HepG2 (cell line): ENCODE results near the gene NME1.

Experiments used
- ARID3A ChIP-seq: IDR thresholded peaks from 2 replicates; pipeline ENCODE4 v1.6.1; 2012; ENCODE audit warnings: low read depth, low read length, improper control_type of control experiment
- CTCF ChIP-seq: sonication (generic); formaldehyde crosslinking; IDR thresholded peaks from 2 replicates; pipeline ENCODE4 v1.5.0; 2020; ENCODE audit warnings: mild to moderate bottlenecking, missing genetic modification reagents, moderate library complexity
- KDM1A ChIP-seq: IDR thresholded peaks from 2 replicates; pipeline ENCODE4 v1.6.1; 2016; ENCODE audit warnings: missing compliant biosample characterization
- KLF15 ChIP-seq: sonication (generic); formaldehyde crosslinking; IDR thresholded peaks from 2 replicates; pipeline ENCODE4 v1.8.1; 2023; ENCODE audit warnings: borderline replicate concordance, mild to moderate bottlenecking, inconsistent platforms, missing genetic modification reagents, mixed read lengths
- PCBP1 ChIP-seq: fragments of 200-400 bp; formaldehyde crosslinking; IDR thresholded peaks from 2 replicates; pipeline ENCODE4 v1.6.1; 2017; ENCODE audit warnings: mild to moderate bottlenecking, low read depth, low read length, borderline replicate concordance
- POLR2G ChIP-seq: fragments of 200-400 bp; formaldehyde crosslinking; IDR thresholded peaks from 2 replicates; pipeline ENCODE4 v1.6.1; 2018; ENCODE audit warnings: mild to moderate bottlenecking, low read depth, low read length, moderate library complexity
- ZFP36 ChIP-seq: fragments of 150-350 bp; IDR thresholded peaks from 2 replicates; pipeline ENCODE4 v1.6.1; 2018; ENCODE audit warnings: borderline replicate concordance, low read length, low read depth; ENCODE audit not compliant: partially characterized antibody
- ZNF580 ChIP-seq: IDR thresholded peaks from 2 replicates; pipeline ENCODE4 v1.6.1; 2016; ENCODE audit warnings: low read depth, borderline replicate concordance

GRCh38 chr17:51155416-51155815 lies 2.1 kb downstream of the NME1 start:
- TF ChIP-seq ZNF580 (CRISPR knock-in tag) (no peak), POLR2G (no peak), ARID3A (no peak), PCBP1 (no peak), KLF15 (CRISPR knock-in tag) (no peak), KDM1A (CRISPR knock-in tag) (no peak), ZFP36 (no peak), CTCF (CRISPR knock-in tag) (no peak)
